GM12874 (cell line): Measurements from ENCODE around the gene MYCN.

ENCODE experiments used
- CTCF ChIP-seq: IDR thresholded peaks from 2 replicates; pipeline ENCODE4 v1.5.1; 2011; ENCODE audit warnings: low read depth, mild to moderate bottlenecking, control low read depth, low read length, moderate library complexity; ENCODE audit not compliant: insufficient read depth

Gene MYCN

GRCh38 chr2:15911686-15912085 is 28.7 kb upstream of the MYCN start:
- no peak for TF ChIP-seq CTCF

GRCh38 chr2:15912203-15912602 is 28.1 kb upstream of the MYCN start:
- TF ChIP-seq CTCF = no peak

DNA sequence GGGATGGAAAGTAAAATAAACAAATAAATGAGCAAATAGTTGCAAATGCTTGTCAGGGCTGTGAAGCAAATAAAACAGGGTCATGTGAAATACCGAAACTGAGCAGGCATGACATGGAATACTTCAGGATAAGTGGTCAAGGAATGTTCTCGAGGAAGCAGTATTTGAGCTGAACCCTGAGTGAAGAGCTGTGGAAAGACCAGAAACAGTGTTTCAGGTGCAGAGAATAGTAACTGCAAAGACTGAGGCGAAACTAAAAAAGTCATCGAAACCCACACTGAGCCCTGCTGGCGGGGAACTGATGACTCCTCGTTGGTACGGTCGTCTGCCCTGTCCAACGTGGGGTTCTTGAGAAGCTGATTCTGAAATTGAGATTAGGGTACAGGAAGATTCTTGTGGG is 27.2 kb upstream of the MYCN start:
- TF ChIP-seq CTCF = no peak

DNA sequence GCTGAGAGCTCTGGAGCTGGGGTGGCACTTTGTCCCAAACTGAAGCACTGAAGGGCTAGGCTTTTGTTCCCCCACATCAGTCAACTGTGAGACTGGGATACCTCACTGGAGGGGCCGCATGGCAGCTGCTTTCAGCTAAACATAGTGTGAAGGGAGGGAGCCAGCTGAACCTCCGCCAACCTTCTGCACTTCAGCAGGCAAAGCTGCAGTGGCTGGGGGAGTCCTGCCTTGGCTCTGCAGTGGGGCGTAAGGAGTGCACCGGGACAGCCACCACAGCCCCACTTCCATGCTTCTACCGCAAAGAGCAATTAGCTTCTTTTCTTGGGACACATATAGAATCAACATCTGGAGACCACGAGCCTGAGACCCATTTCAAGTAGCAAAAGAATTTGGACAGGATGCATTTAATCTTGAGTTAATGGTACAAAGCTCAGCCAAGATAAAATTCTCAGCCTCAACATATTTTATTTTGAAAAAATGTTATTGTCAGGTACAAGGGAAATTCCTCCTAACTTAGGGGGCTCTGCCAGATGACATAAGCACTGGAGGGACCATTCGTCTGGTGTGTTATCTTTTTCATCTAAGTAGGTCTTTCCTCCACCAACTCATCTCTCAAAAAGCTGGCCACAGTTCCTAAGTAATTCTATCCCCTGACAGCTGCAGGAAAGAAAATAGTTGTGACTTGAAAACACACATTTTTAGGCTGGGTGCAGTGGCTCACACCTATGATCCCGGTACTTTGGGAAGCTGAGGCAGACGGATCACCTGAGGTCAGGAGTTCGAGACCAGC is 25.6 kb upstream of the MYCN start:
- TF ChIP-seq CTCF = no peak

DNA sequence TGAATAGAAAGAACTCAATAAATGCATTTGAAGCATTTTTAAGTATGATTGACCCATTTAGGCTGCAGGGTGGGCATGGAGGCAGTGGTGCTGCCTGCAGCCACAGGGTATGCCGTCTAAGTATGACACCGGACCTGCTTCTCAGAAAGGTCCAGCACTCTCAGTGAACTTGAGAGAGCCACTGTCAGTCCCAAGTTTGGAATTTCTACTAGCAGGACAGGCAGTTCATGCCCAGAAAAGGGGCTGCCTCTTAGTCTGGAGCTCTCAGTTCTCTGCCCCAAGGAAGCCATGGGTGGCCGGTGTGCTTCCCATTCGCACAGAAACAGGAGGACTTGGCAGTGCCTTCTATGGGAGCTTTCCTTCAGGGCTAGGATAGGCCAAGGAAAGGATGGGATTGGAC is 24.0 kb upstream of the MYCN start:
- no peak for TF ChIP-seq CTCF

- no peak for TF ChIP-seq CTCF
Measured at GRCh38 chr2:15918761-15919356, 21.5 kb upstream of the MYCN start.

GRCh38 chr2:15919716-15920434 is 20.5 kb upstream of the MYCN start:
- no peak for TF ChIP-seq CTCF
